ENCODE results near the gene XRCC5.

DNA sequence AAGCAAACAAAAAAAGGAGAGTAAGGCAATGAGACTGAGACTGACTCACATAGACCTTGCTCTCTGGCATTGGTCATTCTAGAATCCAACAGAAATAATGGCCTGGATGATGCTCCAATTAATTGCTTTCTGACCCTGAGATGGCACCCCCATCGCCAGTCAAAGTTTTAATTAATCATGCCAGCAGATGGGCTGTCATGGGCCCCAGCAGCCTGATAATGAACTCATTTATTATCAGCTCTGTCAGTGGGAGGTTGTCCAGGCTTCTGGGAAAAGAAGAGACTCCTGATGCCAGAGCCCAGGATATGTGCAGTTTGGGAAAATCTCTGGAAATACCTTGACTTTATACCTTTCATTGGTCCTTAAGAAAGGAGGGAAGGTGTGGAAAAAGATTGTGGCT is 115.2 kb downstream of the XRCC5 start:
- TF ChIP-seq POLR2A (IDR thresholded peaks at IDR 0.05; ENCODE audit: low read depth, low read length): no peak
- no peak for TF ChIP-seq POLR2AphosphoS5 (IDR thresholded peaks at IDR 0.05; ENCODE audit: low read depth, low read length)
- no peak for TF ChIP-seq TAF1 (IDR thresholded peaks at IDR 0.05; ENCODE audit: borderline replicate concordance, low read depth, low read length)

All from GM12892 (cell line).